HEK293 (cell line): Measurements from ENCODE around the gene MTR.

Experiments used
- CTCF ChIA-PET: fragments of 350-600 bp; formaldehyde crosslinking; extraction: SDS; loops from one replicate; lab custom pipeline; 2021; ENCODE audit warnings: antibody characterized with exemption; lab: Yijun Ruan, JAX
- POLR2A ChIA-PET: fragments of 300-600 bp; formaldehyde crosslinking; extraction: SDS; loops from one replicate; lab custom pipeline; 2020; ENCODE audit warnings: antibody characterized with exemption, inconsistent platforms; lab: Yijun Ruan, JAX
- H3K27ac ChIP-seq: fragments of 200-500 bp; sonication (Bioruptor generic); 2 replicates; pipeline ENCODE4 v1.5.1; 2014; ENCODE audit warnings: low read depth, low read length, control low read depth, inconsistent platforms; ENCODE audit errors: extremely low read depth
- H3K36me3 ChIP-seq, 2 experiments: fragments of 200-500 bp in 1 of 2; sonication (Bioruptor generic) in 1 of 2; 1 replicate in 1 of 2; 2 replicates in 1 of 2; pipeline ENCODE4 v1.5.1; 2014 to 2017; ENCODE audit warnings: inconsistent platforms in 2 of 2, low read length in 2 of 2; ENCODE audit not compliant: control insufficient read depth in 2 of 2, insufficient read depth in 1 of 2
- H3K4me1 ChIP-seq: fragments of 200-500 bp; sonication (Bioruptor generic); 2 replicates; pipeline ENCODE4 v1.5.1; 2014; ENCODE audit warnings: mild to moderate bottlenecking, low read length, inconsistent platforms; ENCODE audit not compliant: control insufficient read depth, insufficient read depth
- H3K4me3 ChIP-seq: 2 replicates; pipeline ENCODE4 v1.5.1; 2011; ENCODE audit warnings: low read depth, mild to moderate bottlenecking, control low read depth, low read length, moderate library complexity
- H3K9me3 ChIP-seq: fragments of 200-500 bp; sonication (Bioruptor generic); 2 replicates; pipeline ENCODE4 v1.5.1; 2014; ENCODE audit warnings: low read depth, low read length, inconsistent platforms; ENCODE audit not compliant: control insufficient read depth, insufficient read depth
- KLF16 ChIP-seq: fragments of 450-650 bp; formaldehyde crosslinking; IDR thresholded peaks from 2 replicates; pipeline ENCODE4 v1.5.1; 2017; ENCODE audit warnings: missing biosample characterization, missing genetic modification characterization
- KLF8 ChIP-seq: fragments of 450-650 bp; formaldehyde crosslinking; IDR thresholded peaks from 2 replicates; pipeline ENCODE4 v1.5.1; 2016; ENCODE audit warnings: missing biosample characterization, missing genetic modification characterization
- PRDM1 ChIP-seq: fragments of 450-650 bp; formaldehyde crosslinking; IDR thresholded peaks from 2 replicates; pipeline ENCODE4; 2016; ENCODE audit warnings: missing biosample characterization, missing genetic modification characterization
- REPIN1 ChIP-seq: fragments of 450-650 bp; formaldehyde crosslinking; IDR thresholded peaks from 2 replicates; pipeline ENCODE4 v1.5.1; 2017; ENCODE audit warnings: missing biosample characterization, missing genetic modification characterization, low read depth
- TCF7L2 ChIP-seq: IDR thresholded peaks from 2 replicates; pipeline ENCODE4 v1.6.1; 2011; ENCODE audit warnings: low read depth, mild to moderate bottlenecking, inconsistent platforms, low read length, moderate library complexity, borderline replicate concordance
- TSHZ1 ChIP-seq: fragments of 450-650 bp; formaldehyde crosslinking; IDR thresholded peaks from 2 replicates; pipeline ENCODE4 v1.5.1; 2016; ENCODE audit warnings: missing biosample characterization, missing genetic modification characterization, borderline replicate concordance
- YY1 ChIP-seq: fragments of 450-650 bp; formaldehyde crosslinking; IDR thresholded peaks from 2 replicates; pipeline ENCODE4 v1.5.1; 2018; ENCODE audit warnings: missing biosample characterization, missing genetic modification characterization
- ZBTB48 ChIP-seq: fragments of 450-650 bp; formaldehyde crosslinking; IDR thresholded peaks from 2 replicates; pipeline ENCODE4 v1.5.1; 2016; ENCODE audit warnings: missing biosample characterization, missing genetic modification characterization
- ZNF211 ChIP-seq: fragments of 450-650 bp; formaldehyde crosslinking; IDR thresholded peaks from 2 replicates; pipeline ENCODE4 v1.5.1; 2016; ENCODE audit warnings: low read depth, missing biosample characterization, missing genetic modification characterization
- ZNF239 ChIP-seq: fragments of 450-650 bp; formaldehyde crosslinking; IDR thresholded peaks from 2 replicates; pipeline ENCODE4 v1.5.1; 2016; ENCODE audit warnings: missing biosample characterization, missing genetic modification characterization
- ZNF274 ChIP-seq, 2 experiments: fragments of 200-500 bp in 1 of 2; fragments of 450-650 bp in 1 of 2; sonication (Bioruptor generic) in 1 of 2; formaldehyde crosslinking in 1 of 2; IDR thresholded peaks; 2 replicates each; pipeline versions ENCODE4 v1.5.1 to v1.6.1; 2014 to 2016; ENCODE audit warnings: borderline replicate concordance in 1 of 2, inconsistent platforms in 1 of 2, low read length in 1 of 2, missing biosample characterization in 1 of 2, missing genetic modification characterization in 1 of 2
- ZNF302 ChIP-seq: fragments of 450-650 bp; formaldehyde crosslinking; IDR thresholded peaks from 2 replicates; pipeline ENCODE4 v1.5.1; 2016; ENCODE audit warnings: missing biosample characterization, missing genetic modification characterization, low read depth
- ZNF394 ChIP-seq: fragments of 450-650 bp; formaldehyde crosslinking; IDR thresholded peaks from 2 replicates; pipeline ENCODE4 v1.5.1; 2016; ENCODE audit warnings: missing biosample characterization, missing genetic modification characterization, mild to moderate bottlenecking, moderate library complexity, borderline replicate concordance
- ZNF426 ChIP-seq: fragments of 450-650 bp; formaldehyde crosslinking; IDR thresholded peaks from 2 replicates; pipeline ENCODE4 v1.5.1; 2017; ENCODE audit warnings: missing biosample characterization, missing genetic modification characterization, mild to moderate bottlenecking, inconsistent platforms, moderate library complexity
- ZNF571 ChIP-seq: fragments of 450-650 bp; formaldehyde crosslinking; IDR thresholded peaks from 2 replicates; pipeline ENCODE4 v1.5.0; 2017; ENCODE audit warnings: missing biosample characterization, missing genetic modification characterization
- ZNF585B ChIP-seq: fragments of 450-650 bp; formaldehyde crosslinking; IDR thresholded peaks from 2 replicates; pipeline ENCODE4 v1.5.1; 2016; ENCODE audit warnings: missing biosample characterization, missing genetic modification characterization
- ZNF610 ChIP-seq: fragments of 450-650 bp; formaldehyde crosslinking; IDR thresholded peaks from 2 replicates; pipeline ENCODE4 v1.5.1; 2016; ENCODE audit warnings: missing biosample characterization, missing genetic modification characterization, borderline replicate concordance
- ZNF658 ChIP-seq: fragments of 450-650 bp; formaldehyde crosslinking; IDR thresholded peaks from 2 replicates; pipeline ENCODE4; 2016; ENCODE audit warnings: missing biosample characterization, missing genetic modification characterization
- ZNF747 ChIP-seq: fragments of 450-650 bp; formaldehyde crosslinking; IDR thresholded peaks from 2 replicates; pipeline ENCODE4 v1.5.1; 2016; ENCODE audit warnings: missing biosample characterization, missing genetic modification characterization
- ZSCAN18 ChIP-seq: fragments of 450-650 bp; formaldehyde crosslinking; IDR thresholded peaks from 2 replicates; pipeline ENCODE4 v1.5.1; 2016; ENCODE audit warnings: missing biosample characterization, missing genetic modification characterization
- TF ChIP-seq, protein P1 (sequence below): fragments of 450-650 bp; formaldehyde crosslinking; IDR thresholded peaks from 2 replicates; pipeline ENCODE4 v1.5.0; 2017; ENCODE audit warnings: missing biosample characterization, missing genetic modification characterization, borderline replicate concordance
- TF ChIP-seq, protein P2 (sequence below): fragments of 450-650 bp; formaldehyde crosslinking; IDR thresholded peaks from 2 replicates; pipeline ENCODE4 v1.5.1; 2017; ENCODE audit warnings: missing biosample characterization, missing genetic modification characterization

MTR gene

DNA sequence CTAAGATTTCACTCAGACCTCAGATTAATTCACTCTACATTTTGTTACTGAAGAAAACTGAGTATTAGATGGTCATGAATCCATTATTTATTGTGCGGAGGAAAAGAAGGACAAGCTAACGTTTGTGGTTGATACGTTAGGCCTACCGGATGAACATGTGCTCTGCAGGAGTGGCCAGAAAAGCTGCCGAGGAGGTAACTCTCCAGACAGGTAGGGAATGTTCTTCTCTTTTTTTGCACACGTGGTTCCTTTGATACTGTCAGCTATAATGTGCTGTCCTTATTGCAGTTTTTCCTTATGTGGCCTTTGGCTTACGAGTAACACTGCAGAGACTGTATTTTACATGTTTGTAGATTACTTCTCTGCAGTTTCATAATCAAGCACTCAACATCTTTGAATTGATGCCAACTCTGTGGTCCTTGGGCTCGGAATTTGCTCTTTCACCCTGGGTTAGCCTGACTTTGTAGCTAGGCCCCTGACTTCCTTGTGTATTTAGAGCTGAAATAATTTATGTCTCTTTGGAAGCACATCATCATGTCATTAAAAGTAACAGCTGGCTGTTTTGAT, 13.6 kb downstream of the MTR start (continued):
- no peak for TF ChIP-seq TCF7L2
- no peak for TF ChIP-seq ZNF571
- TF ChIP-seq TSHZ1 (tag by site-specific recombination): no peak
- TF ChIP-seq, protein P1, sequence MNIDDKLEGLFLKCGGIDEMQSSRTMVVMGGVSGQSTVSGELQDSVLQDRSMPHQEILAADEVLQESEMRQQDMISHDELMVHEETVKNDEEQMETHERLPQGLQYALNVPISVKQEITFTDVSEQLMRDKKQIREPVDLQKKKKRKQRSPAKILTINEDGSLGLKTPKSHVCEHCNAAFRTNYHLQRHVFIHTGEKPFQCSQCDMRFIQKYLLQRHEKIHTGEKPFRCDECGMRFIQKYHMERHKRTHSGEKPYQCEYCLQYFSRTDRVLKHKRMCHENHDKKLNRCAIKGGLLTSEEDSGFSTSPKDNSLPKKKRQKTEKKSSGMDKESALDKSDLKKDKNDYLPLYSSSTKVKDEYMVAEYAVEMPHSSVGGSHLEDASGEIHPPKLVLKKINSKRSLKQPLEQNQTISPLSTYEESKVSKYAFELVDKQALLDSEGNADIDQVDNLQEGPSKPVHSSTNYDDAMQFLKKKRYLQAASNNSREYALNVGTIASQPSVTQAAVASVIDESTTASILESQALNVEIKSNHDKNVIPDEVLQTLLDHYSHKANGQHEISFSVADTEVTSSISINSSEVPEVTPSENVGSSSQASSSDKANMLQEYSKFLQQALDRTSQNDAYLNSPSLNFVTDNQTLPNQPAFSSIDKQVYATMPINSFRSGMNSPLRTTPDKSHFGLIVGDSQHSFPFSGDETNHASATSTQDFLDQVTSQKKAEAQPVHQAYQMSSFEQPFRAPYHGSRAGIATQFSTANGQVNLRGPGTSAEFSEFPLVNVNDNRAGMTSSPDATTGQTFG: no peak
- no peak for TF ChIP-seq ZBTB48
- no peak for TF ChIP-seq ZNF426
- no peak for TF ChIP-seq ZNF658 (tag by site-specific recombination)
- TF ChIP-seq ZNF302 (tag by site-specific recombination): no peak
- TF ChIP-seq ZNF585B: no peak
- TF ChIP-seq, all 188 proteins: peak for 0

GRCh38 chr1:236809148-236809547, 14.1 kb downstream of the MTR start:
- CTCF ChIA-PET: interaction anchor here (0.8 to 1.7 kb wide), 4 partner anchors 15 to 989 kb away, joined by 3 to 4 read pairs (median 4); no protein-coding TSS in a partner anchor
- Histone ChIP-seq H3K36me3 (peaks cover 65 to 83% of the 10 kb centered on the region in 2 experiments), H3K4me1 (no peaks in the 10 kb centered on the region), H3K9me3 (no peaks in the 10 kb centered on the region), H3K27ac (no peak overlapping the region), H3K4me3 (no peak overlapping the region)
- POLR2A ChIA-PET: interaction anchor here (0.6 to 2.8 kb wide), 2 partner anchors 14 to 200 kb away, joined by 3 to 11 read pairs; partner anchors contain the start of gene MTR
- TF ChIP-seq ZNF747 (tag by site-specific recombination): no peak
- TF ChIP-seq KLF16: no peak
- TF ChIP-seq ZNF211 (tag by site-specific recombination): no peak
- TF ChIP-seq ZSCAN18 (tag by site-specific recombination): no peak
- no peak for TF ChIP-seq REPIN1 (tag by site-specific recombination)
- TF ChIP-seq, protein P2, sequence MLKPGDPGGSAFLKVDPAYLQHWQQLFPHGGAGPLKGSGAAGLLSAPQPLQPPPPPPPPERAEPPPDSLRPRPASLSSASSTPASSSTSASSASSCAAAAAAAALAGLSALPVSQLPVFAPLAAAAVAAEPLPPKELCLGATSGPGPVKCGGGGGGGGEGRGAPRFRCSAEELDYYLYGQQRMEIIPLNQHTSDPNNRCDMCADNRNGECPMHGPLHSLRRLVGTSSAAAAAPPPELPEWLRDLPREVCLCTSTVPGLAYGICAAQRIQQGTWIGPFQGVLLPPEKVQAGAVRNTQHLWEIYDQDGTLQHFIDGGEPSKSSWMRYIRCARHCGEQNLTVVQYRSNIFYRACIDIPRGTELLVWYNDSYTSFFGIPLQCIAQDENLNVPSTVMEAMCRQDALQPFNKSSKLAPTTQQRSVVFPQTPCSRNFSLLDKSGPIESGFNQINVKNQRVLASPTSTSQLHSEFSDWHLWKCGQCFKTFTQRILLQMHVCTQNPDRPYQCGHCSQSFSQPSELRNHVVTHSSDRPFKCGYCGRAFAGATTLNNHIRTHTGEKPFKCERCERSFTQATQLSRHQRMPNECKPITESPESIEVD: no peak
- TF ChIP-seq ZNF239 (tag by site-specific recombination): no peak
- no peak for TF ChIP-seq ZNF571
- TF ChIP-seq ZNF610 (tag by site-specific recombination): no peak
- no peak for TF ChIP-seq PRDM1
- no peak for TF ChIP-seq ZNF394 (tag by site-specific recombination)
- TF ChIP-seq ZNF274 (IDR thresholded peaks at IDR 0.05; ENCODE audit: low read length): no peak
- no peak for TF ChIP-seq ZNF274 (tag by site-specific recombination; IDR thresholded peaks at IDR 0.05; ENCODE audit: borderline replicate concordance)
- TF ChIP-seq KLF8 (tag by site-specific recombination): no peak
- no peak for TF ChIP-seq YY1
